Nephron (organoid): ENCODE results near the gene ALDH2.
"Not testable (repeated sequence)": the region's sequence is repeated elsewhere in the genome, so short reads cannot be mapped to it uniquely, and the experiment has no call there.

Experiments
- H3K27ac Mint-ChIP-seq, 3 experiments: 2 replicates each; pipeline ENCODE4 v1.8.0; 2020; ENCODE audit warnings: mixed read lengths in 3 of 3, mild to moderate bottlenecking in 2 of 3, moderate library complexity in 1 of 3
- H3K27me3 Mint-ChIP-seq: 2 replicates; pipeline ENCODE4 v1.8.0; 2021; ENCODE audit warnings: low read depth, mild to moderate bottlenecking, moderate library complexity, mixed read lengths
- H3K36me3 Mint-ChIP-seq: 2 replicates; pipeline ENCODE4 v1.8.0; 2020; ENCODE audit warnings: low read depth, mixed read lengths
- H3K4me1 Mint-ChIP-seq: 2 replicates; pipeline ENCODE4 v1.8.0; 2020; ENCODE audit warnings: mixed read lengths
- H3K4me3 Mint-ChIP-seq, 3 experiments: 2 replicates each; pipeline ENCODE4 v1.8.0; 2020; ENCODE audit warnings: mild to moderate bottlenecking in 3 of 3, mixed read lengths in 3 of 3, moderate library complexity in 2 of 3
- H3K9me3 Mint-ChIP-seq: 2 replicates; pipeline ENCODE4 v1.8.0; 2020; ENCODE audit warnings: mixed read lengths
- TF ChIP-seq, protein P1 (sequence below), 3 experiments: fragments of 200-600 bp; sonication (generic); IDR thresholded peaks; one replicate each; pipeline ENCODE4 v1.5.0; 2021; ENCODE audit warnings: antibody characterized with exemption in 3 of 3; ENCODE audit not compliant: unreplicated experiment in 3 of 3

Gene ALDH2

DNA sequence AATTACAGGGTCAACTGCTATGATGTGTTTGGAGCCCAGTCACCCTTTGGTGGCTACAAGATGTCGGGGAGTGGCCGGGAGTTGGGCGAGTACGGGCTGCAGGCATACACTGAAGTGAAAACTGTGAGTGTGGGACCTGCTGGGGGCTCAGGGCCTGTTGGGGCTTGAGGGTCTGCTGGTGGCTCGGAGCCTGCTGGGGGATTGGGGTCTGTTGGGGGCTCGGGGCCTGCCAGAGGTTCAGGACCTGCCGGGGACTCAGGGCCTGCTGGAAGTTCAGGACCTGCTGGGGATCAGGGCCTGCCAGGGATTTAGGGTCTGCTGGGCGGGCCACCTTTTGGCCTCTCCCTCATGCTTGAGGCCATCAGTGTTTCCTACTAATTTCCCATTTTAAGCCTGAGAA lies 37.1 kb downstream of the ALDH2 start:
- Mint-ChIP-seq H3K9me3 (no peaks in the 10 kb centered on the region), H3K36me3 (peaks cover 40% of the 10 kb centered on the region), H3K27me3 (no peaks in the 10 kb centered on the region), H3K27ac (no peak overlapping the region), H3K4me1 (no peaks in the 10 kb centered on the region), H3K4me3 (no peak overlapping the region)
- TF ChIP-seq, protein P1, sequence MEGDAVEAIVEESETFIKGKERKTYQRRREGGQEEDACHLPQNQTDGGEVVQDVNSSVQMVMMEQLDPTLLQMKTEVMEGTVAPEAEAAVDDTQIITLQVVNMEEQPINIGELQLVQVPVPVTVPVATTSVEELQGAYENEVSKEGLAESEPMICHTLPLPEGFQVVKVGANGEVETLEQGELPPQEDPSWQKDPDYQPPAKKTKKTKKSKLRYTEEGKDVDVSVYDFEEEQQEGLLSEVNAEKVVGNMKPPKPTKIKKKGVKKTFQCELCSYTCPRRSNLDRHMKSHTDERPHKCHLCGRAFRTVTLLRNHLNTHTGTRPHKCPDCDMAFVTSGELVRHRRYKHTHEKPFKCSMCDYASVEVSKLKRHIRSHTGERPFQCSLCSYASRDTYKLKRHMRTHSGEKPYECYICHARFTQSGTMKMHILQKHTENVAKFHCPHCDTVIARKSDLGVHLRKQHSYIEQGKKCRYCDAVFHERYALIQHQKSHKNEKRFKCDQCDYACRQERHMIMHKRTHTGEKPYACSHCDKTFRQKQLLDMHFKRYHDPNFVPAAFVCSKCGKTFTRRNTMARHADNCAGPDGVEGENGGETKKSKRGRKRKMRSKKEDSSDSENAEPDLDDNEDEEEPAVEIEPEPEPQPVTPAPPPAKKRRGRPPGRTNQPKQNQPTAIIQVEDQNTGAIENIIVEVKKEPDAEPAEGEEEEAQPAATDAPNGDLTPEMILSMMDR (IDR thresholded peaks at IDR 0.05; ENCODE audit: unreplicated experiment in 3 of 3) = no peak

DNA sequence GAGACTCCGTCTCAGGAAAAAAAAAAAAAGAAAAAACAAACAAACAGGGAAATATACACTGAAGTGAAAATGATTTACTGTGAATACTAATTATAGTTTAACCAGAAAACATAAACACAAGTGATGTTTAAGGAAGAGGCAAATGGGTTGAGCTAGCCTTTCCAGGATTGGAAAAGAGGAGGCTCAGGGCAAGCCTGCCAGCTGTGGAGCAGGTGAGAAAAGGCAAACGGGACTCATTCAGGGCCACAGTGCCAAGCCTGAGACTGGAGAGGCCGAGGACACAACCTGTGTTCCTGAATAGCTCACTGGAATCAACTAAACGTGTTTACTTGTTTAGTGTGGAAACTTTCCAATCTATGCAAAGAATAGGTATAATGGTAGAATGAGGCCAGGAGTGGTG lies 39.6 kb downstream of the ALDH2 start:
- no peaks in the 10 kb centered on the region for H3K9me3 Mint-ChIP-seq
- no peak overlapping the region for H3K4me3 Mint-ChIP-seq
- TF ChIP-seq, protein P1 (IDR thresholded peaks at IDR 0.05; ENCODE audit: unreplicated experiment in 3 of 3) = no peak
- peaks cover 29% of the 10 kb centered on the region for H3K36me3 Mint-ChIP-seq
- H3K27ac Mint-ChIP-seq = no peak overlapping the region
- H3K4me1 Mint-ChIP-seq = no peaks in the 10 kb centered on the region
- no peaks in the 10 kb centered on the region for H3K27me3 Mint-ChIP-seq

DNA sequence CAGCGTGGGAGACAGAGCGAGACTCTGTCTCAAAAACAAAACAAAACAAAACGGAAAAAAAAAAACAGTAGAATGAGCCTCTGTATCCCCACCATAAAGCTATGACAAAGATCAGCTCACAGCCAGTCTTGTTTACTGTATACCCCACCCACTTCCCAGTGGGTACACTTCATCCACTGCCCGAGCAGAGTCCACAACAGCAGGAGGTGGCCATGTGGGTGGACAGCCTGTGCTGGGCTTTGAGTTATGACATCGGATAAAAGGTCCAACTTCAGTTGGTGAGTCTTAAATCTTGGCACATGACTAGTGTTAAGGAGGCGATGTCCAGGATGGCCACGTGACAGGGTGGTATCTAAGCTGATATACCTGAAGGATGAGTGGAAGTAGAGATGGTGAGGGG lies 40.5 kb downstream of the ALDH2 start:
- Mint-ChIP-seq H3K27me3 (no peaks in the 10 kb centered on the region), H3K9me3 (no peaks in the 10 kb centered on the region), H3K36me3 (peaks cover 29% of the 10 kb centered on the region), H3K4me3 (no peak overlapping the region), H3K27ac (no peak overlapping the region), H3K4me1 (no peaks in the 10 kb centered on the region)
- TF ChIP-seq, protein P1 (IDR thresholded peaks at IDR 0.05; ENCODE audit: unreplicated experiment in 3 of 3) = no peak

DNA sequence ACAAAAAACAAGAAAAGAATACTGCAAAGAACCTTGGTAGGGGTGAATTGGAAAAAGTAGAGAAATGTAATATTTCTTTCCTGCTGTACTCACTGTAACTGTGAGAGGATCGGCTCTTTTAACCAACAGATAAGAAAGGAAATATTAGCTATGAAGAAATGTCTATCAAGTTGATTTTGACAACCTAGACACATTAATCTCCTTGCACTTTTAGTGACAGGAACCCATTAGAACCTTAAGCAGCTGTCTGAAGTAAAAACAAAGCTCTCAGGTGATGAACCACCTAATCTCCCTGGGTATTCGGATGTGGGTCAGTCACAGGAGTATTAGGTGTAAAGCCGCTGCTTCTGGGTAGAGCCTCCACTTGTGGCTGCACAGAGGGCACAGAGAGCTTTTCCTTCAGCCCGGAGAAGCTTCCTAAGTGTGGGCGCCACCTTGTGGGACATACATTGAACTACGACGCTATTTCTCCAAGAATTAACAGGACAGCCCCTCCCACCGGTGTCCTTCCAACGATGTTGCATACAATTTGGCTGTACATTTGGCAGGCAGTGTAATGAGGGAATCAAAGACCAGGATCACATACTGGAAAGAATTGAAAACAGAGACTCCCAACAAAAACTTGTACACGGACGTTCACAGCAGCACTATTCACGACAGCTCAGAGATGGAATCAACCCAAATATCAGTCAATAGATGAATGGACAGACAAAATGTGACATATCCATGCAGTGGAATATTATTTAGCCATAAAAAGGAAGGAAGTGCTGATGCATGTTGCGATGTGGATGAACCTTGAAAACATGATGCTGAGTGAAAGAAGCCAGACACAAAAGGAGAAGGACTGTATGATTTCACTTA lies 46.4 kb downstream of the ALDH2 start:
- Mint-ChIP-seq H3K27me3 (no peaks in the 10 kb centered on the region), H3K27ac (no peak overlapping the region), H3K9me3 (no peaks in the 10 kb centered on the region), H3K4me3 (no peak overlapping the region), H3K36me3 (peaks cover 24% of the 10 kb centered on the region), H3K4me1 (no peaks in the 10 kb centered on the region)
- TF ChIP-seq, protein P1 (IDR thresholded peaks at IDR 0.05; ENCODE audit: unreplicated experiment in 3 of 3) = peak; percentile 72 to 79 (median 77)

DNA sequence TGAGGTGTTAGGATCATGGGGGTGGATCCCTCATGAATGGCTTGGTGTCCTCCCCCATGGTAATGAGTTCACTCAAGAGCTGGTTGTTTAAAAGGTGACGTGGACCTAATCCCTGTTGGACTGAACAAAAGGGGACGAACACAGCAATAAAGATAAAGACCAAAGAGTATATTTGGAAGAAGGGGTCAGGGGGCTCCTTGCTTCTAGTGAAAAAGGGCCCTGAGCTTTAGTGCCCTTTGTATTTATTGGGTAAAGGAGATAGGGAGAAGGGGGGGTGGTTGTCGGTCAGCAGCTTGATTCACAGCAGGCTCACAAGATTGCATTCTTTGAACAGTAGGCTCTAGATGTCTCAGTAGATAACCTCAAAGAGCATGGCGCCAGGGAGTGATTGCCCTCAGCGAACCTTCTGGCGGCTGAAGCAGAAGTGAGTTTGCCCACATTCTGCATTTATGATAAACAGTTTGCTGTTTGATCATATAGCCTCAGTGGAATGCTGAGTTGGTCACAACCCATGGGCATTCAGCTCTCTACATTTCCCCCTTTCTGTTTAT lies 49.4 kb downstream of the ALDH2 start:
- H3K4me1 Mint-ChIP-seq = peaks cover 12% of the 10 kb centered on the region
- TF ChIP-seq, protein P1 (IDR thresholded peaks at IDR 0.05; ENCODE audit: unreplicated experiment in 3 of 3) = no peak
- no peaks in the 10 kb centered on the region for H3K9me3 Mint-ChIP-seq
- H3K27me3 Mint-ChIP-seq = no peaks in the 10 kb centered on the region
- peaks cover 15% of the 10 kb centered on the region for H3K36me3 Mint-ChIP-seq
- H3K4me3 Mint-ChIP-seq = no peak overlapping the region
- H3K27ac Mint-ChIP-seq = no peak overlapping the region

DNA sequence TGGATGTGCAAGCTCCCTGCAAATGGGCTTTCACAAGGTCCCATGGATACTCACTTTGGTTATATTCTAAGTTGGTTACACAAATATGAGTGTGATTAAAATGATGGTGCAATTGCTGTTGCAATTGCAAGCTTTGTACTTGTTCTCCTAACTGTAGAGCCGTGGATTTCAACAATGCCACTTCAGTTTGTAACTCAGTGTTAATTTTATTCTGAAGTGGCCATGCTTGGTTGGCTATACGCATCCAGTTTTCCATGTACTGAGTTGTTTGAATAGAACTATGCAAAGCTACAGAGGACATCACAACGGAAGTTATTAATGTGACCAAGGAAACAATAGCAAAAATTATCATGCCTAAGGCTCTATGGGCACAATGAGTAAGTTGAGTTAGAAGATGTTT lies 50.2 kb downstream of the ALDH2 start:
- H3K4me3 Mint-ChIP-seq, H3K27ac Mint-ChIP-seq, H3K27me3 Mint-ChIP-seq, H3K9me3 Mint-ChIP-seq: not testable (repeated sequence)
- H3K4me1 Mint-ChIP-seq = peaks cover 12% of the 10 kb centered on the region
- H3K36me3 Mint-ChIP-seq = peaks cover 10% of the 10 kb centered on the region
